Left hindlimb (tissue), 1 donor: ENCODE results near the gene AURKB.

Source experiments
- DNase-seq: peaks from one replicate; pipeline ENCODE4 v3.0.0-alpha.2; 2018

The AURKB gene

DNA sequence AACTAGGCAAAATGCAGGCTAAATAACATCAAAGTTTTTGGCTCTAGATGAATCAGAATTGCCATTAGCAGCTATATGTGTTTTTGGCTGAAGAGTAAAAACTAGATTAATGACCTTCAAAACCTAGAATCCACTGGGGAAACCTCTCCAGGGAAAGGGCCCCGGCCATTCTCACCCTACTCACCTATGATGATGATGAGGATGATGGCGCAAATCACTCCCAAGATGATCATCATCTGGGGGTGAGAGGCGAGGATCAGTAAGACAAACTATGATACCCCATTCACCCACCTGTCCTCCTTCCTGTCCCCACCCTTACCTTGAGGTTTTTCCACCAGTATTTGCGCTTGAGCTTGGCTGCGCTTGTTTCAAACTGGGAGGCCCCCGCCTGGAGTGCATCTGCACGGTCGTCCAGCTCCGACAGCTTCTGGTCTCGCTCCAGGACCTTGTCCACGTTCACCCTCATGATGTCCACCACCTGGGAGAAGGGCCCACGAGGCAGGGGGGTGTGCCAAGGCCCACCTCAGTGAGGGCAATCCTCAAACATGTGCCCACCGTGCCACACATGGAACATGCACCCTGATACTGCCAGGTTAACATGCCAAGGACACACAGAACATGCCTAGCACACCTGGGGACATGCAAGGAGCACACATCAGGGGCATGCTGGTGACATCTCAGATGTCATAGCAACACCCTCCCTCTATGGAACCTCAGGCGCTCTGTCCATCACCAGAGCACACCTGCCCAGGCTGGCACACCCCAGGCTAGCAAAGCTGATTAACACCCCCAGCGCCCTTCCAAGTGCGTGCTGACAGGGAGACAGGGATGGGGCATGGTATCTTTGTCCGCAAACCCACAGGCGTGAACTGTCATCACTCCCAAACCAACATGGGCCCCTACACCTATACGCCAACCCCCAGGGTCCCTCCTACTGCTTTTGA is 48.8 kb downstream of the AURKB start:
- DNase-seq: peak; percentile 36

DNA sequence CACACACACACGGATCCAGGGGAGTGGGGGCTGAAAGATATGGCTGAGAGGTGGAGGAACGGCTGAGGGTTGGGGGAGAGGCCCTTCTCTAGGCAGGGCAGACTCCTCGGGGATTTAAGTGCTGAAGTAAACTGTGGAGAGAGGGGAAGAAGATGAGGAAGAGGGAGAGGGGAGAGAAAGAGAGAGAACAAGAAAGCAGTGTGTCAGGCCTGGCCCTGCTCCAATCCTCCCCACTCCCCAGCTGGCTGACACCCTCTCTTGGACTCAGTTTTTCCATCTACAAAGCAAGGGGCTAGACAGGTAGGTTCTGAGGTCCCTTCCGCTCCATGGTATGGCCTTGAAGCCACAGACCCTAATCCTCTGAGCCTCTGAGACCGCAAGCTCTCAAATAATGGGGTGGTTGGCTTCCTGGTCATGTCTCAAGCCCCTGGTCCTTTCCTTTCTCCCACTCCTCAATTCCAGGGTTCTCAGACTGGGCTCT is 49.6 kb downstream of the AURKB start:
- no peak for DNase-seq

DNA sequence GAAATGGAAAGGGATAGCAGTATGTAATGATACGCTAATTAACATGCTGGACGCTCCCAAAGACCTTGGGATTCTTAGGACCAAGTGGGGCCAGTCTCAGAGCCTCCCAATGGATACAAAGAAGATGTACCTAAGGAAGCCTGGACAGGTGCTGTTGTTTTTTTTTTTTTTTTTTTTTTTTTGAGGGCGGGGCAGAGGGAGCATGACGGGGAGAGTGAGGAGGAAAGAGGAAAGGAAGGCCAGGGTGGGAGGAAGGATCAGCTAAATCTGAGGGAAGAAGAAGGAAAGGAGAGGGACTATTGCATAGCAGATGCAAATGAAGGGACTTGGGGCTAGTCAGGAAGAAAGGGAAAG is 50.2 kb downstream of the AURKB start:
- DNase-seq: no peak

DNA sequence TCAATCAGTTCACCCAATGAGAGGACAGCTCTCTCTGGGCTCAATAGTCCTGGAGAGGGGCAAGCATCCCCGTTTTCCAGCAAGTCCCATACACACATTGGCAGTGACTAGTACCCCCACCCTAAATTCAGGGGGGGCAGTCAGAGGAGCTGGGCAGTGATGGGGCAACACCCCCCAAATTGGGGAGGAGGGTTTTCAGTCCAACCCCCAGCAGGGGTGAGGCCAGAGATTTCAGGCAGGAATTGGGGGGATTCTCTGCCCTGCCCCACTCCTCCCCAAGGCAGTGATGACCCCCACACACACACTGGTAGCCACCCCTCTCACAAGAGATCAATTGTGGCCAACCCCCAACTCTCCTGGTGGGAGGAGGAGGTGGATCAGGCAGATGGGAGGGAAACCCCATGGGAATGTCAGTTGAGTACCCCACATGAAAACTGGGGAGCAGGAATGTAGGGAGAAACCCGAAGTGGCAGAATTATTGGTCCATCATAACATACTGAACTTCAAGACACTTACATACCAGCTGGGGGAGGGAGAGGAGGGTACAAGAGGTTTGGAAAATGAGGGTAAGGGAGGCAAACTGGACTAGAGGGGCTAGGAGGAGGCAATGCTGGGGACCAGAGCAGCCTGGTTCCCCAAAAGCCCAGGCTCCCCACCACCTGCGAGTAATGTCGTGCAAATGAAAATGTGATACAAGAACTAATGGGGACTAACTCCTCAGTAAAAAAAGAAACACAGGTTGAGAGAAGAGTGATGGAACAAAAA is 50.7 kb downstream of the AURKB start:
- DNase-seq: peak; percentile 29

DNA sequence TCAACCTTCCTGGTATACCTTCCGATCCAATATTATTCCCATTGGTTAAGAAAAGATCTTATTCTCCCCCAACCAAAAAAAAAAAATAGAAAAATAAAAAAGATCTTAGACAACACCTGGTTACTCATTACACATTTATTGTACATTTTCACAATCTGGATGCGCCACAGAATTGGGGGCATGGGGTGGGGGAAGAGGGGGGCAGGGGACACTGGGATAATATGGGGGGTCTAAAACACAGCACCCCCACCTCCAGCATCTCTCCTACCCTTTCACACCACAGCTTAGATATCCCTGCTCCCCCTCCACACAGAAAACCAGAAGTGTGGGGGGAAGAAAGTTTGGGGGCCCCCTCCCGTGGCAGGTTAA is 51.4 kb downstream of the AURKB start:
- peak; percentile 34 for DNase-seq

DNA sequence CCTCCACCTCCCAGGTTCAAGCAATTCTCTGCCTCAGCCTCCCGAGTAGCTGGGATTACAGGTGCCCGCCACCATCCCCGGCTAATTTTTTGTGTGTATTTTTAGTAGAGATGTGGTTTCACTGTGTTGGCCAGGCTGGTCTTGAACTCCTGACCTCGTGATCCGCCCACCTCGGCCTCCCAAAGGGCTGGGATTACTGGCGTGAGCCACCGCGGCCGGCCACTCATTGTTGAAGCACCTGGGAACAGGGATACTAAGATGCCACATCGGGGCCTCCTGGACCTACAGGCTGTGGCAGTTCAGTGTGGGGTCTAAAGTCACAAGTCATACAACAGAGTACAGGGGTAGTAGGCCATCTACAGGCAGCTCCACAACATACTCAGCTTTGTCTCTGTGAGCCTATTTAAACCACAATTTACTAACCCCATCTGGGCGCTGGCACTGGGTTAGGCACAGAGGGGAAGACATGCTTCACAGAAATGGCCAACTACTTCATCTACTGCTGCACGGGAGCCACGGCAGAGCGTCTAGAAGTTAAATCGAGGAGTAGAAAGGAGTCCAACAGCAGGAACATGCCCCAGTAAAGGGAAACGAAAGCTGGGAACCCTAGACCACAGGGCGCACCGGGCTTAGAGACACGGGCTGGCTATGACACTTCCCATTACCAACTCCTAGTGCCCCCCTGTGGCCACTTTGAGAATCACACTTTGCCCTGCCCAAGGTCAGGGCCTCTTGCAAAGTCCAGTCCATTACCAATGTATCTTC is 51.9 kb downstream of the AURKB start:
- DNase-seq: peak; percentile 86

DNA sequence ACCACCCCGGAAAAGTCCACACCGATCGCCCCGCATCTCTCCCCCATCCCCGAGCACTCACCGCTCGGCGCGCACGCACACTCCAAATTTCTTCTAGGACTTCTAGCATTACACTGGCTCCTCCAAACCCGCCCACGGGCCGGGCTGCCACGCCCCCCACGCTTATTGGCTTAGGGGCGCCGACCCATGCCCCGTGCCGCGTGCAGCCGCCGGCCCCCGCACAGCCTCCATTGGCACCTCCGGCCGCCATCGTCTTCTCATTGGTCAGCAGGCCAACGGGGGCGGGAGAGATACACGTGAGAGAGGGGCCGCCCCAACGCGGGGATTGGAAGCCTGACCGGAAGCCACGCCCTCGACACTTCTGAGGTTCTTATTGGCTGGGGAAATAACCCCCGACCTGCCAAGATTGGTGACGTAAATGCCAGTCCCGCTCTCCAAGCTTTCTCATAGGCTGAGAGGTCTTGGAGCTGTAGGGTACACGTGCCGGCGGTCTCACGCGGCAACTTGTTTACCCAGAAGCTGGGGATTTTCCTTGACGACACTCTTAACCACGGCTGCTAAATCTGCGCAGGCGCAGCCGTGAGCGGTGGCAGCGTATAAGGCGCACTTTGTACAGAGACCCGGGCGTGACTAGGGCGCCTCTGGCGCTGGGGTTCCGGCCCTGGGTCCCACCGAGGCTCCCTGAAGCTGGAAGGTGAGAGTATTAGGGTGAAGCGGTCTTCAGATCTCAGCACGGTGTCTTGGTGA is 54.0 kb downstream of the AURKB start:
- peak; percentile 100 for DNase-seq

DNA sequence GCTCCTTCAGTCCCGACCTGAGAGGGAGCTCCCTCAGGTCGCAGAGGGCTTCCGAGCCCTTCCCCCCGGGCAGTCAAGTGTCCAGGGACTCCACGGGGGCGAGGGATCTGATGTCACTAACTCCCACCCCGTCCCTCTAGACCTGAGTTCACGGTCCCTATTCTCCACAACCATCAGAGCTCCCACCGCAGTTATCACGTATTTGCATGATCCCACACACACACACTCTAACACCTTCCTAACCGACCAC is 54.5 kb downstream of the AURKB start:
- no peak for DNase-seq

DNA sequence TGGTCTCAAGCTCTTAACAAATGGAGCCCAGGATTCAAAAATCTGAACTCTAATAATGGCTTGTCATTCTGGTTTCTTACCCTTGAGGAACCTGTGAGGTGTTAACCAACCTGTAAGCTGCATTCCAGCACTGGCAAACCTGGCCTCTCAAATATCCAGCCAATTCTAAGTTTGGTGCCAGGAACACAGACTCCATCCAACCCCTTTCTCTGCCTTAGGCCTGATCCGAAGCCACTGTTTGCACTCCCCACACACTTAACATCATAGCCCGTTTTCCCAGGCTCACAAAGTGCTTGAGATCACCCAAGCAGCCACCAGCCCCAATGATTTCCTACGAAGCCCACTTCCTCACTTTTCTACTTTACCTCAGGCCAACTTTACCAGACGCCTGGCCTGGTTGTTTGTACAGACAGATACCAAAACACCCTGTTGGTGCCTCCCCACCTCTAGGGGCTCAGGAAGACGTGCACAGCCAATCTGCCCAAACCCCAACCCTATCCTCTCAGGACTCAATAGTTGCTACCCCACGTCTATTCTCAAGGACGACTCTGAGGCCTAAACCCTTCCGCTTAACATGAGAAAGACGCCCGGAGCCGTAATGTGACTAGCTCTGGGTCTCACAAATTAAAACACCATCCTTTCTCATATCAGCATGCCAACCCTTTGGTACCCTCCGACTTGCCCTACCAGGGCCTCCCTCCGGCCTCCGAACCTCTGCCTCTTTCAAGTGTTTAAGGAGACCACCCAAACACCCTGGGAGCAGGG is 55.0 kb downstream of the AURKB start:
- peak; percentile 48 for DNase-seq
